Lung (tissue), 12 donors: ENCODE measurements around the gene COL25A1. TPM values are rescaled to one million over a fixed set of nuclear protein-coding genes. Genes with fewer than 3 reads are reported as not detected.

ENCODE experiments used
- ATAC-seq: fragments of 200-7000 bp; cut with Tn5 transposase; one replicate; pipeline ENCODE4 v1.9.1; 2020; ENCODE audit warnings: moderate number of reproducible peaks; ENCODE audit not compliant: insufficient read depth, low FRiP score
- DNase-seq, 3 donors: peaks; one replicate each; pipeline ENCODE4 v3.0.0-alpha.2; 2013 to 2017
- H3K27ac ChIP-seq, 2 donors: one replicate each; pipeline ENCODE4 v1.5.1; 2013; ENCODE audit warnings: mild to moderate bottlenecking in 2 of 2, moderate library complexity in 2 of 2, control low read depth in 1 of 2, inconsistent platforms in 1 of 2, low read depth in 1 of 2, low read length in 1 of 2
- H3K27me3 ChIP-seq, 3 donors: one replicate each; pipeline ENCODE4 v1.5.1; 2013; ENCODE audit warnings: low read length in 2 of 3; ENCODE audit not compliant: control insufficient read depth in 3 of 3, insufficient read depth in 3 of 3
- H3K36me3 ChIP-seq, 4 donors: one replicate each; pipeline ENCODE4 v1.5.1; 2013; ENCODE audit warnings: low read length in 4 of 4, mild to moderate bottlenecking in 1 of 4, moderate library complexity in 1 of 4; ENCODE audit not compliant: control insufficient read depth in 4 of 4, insufficient read depth in 4 of 4
- H3K4me1 ChIP-seq, 5 donors: one replicate each; pipeline ENCODE4 v1.5.1; 2013; ENCODE audit warnings: low read length in 5 of 5, mild to moderate bottlenecking in 2 of 5, moderate library complexity in 1 of 5; ENCODE audit not compliant: control insufficient read depth in 5 of 5, insufficient read depth in 5 of 5
- H3K4me3 ChIP-seq: one replicate; pipeline ENCODE4 v1.5.1; 2013; ENCODE audit warnings: mild to moderate bottlenecking, control low read depth, moderate library complexity
- H3K9ac ChIP-seq, 2 donors: one replicate each; pipeline ENCODE4 v1.5.1; 2013; ENCODE audit warnings: low read length in 2 of 2, control low read depth in 1 of 2; ENCODE audit not compliant: insufficient read depth in 1 of 2
- H3K9me3 ChIP-seq, 4 donors: one replicate each; pipeline ENCODE4 v1.5.1; 2013; ENCODE audit warnings: low read length in 3 of 4, mild to moderate bottlenecking in 1 of 4, moderate library complexity in 1 of 4; ENCODE audit not compliant: control insufficient read depth in 4 of 4, insufficient read depth in 3 of 4
- CTCF ChIP-seq: IDR thresholded peaks from 2 replicates; pipeline ENCODE4 v1.5.1; 2012; ENCODE audit warnings: mild to moderate bottlenecking; ENCODE audit errors: control extremely low read depth, extremely low read depth
- WGBS, 2 donors: extraction: QIAGEN DNeasy Blood & Tissue Kit; methylation state at CpG; one replicate each; pipeline ENCODE4 v1.1.7; 2013; 5-methylcytosine and 5-hydroxymethylcytosine counted together
- polyA plus RNA-seq, 2 donors: library from polyadenylated mRNA; stranded (reverse); fragments of 200-250 nt; gene quantifications; one replicate each; pipeline ENCODE4 v1.2.1, GENCODE V29; 2013
- total RNA-seq, 2 donors: library from RNA; depleted of rRNA in 1 of 2; stranded (reverse); fragments of >200 nt in 1 of 2; gene quantifications; one replicate each; pipeline ENCODE4 v1.2.1, GENCODE V29; 2014 to 2021
- donor health status: control.
- donor health status: control.
- donor health status: Bipolar disorder and iron deficiency.
- donor health status: healthy.
- donor health status: DM: yes; HTN: yes; CAD: no.

COL25A1 gene
- total and polyA plus RNA-seq, 4 donors, result 0.06 to 3.5 (median 1.8) TPM

DNA sequence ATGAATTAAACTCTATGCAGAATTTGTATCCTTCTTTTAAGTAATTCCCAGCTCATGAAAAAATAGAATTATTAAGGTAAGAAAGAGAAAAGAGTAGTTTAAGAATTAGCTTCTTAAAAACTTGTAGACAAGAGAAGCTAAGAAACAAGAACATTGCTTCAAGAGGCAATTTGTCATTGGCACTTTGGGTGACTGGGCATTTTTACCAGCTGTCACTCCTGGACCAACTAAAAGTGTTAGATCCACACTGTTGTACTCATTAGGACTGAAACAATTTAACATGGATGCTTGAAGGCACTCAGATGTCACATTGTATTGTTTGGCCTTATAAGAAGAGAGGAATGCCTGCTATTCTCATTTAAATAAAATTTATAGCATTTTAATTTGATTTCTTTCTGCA is 7.4 kb downstream of the COL25A1 start:
- DNase-seq, result no peak
- H3K4me3 ChIP-seq, result no peak overlapping the region
- no peak overlapping the region for H3K27ac ChIP-seq
- no peak overlapping the region for H3K9ac ChIP-seq
- H3K9me3 ChIP-seq, result no peaks in the 10 kb centered on the region
- no peaks in the 10 kb centered on the region for H3K36me3 ChIP-seq
- H3K4me1 ChIP-seq, result no peaks in the 10 kb centered on the region
- H3K27me3 ChIP-seq, result peaks cover 0 to 12% (median 12%) of the 10 kb centered on the region in 3 donors
- TF ChIP-seq CTCF, result no peak
- no peak for ATAC-seq

- Histone ChIP-seq H3K4me3 (no peak overlapping the region), H3K4me1 (no peaks in the 10 kb centered on the region), H3K9ac (no peak overlapping the region), H3K9me3 (no peaks in the 10 kb centered on the region), H3K27me3 (peaks cover 0 to 7% (median 7%) of the 10 kb centered on the region in 3 donors), H3K27ac (no peak overlapping the region), H3K36me3 (no peaks in the 10 kb centered on the region)
- no peak for TF ChIP-seq CTCF
- ATAC-seq (no peak), DNase-seq (no peak)
- WGBS, 2 donors, result 80 to 81% methylated on average over 4 of the region's 4 CpGs
Measured at GRCh38 chr4:109294468-109295020, 7.9 kb downstream of the COL25A1 start.

- Histone ChIP-seq H3K4me3 (no peak overlapping the region), H3K27me3 (peaks cover 0 to 1% (median 1%) of the 10 kb centered on the region in 3 donors), H3K9ac (no peak overlapping the region), H3K36me3 (no peaks in the 10 kb centered on the region), H3K9me3 (no peaks in the 10 kb centered on the region), H3K4me1 (no peaks in the 10 kb centered on the region), H3K27ac (no peak overlapping the region)
- no peak for DNase-seq
- no peak for TF ChIP-seq CTCF
- ATAC-seq, result no peak
- WGBS, 2 donors, result 32 to 38% methylated on average over 1 of the region's 1 CpG
Measured at GRCh38 chr4:109294006-109294405, 8.5 kb downstream of the COL25A1 start.

- Histone ChIP-seq H3K9ac (no peak overlapping the region), H3K9me3 (no peaks in the 10 kb centered on the region), H3K4me1 (no peaks in the 10 kb centered on the region), H3K4me3 (no peak overlapping the region), H3K36me3 (no peaks in the 10 kb centered on the region), H3K27me3 (no peaks in the 10 kb centered on the region), H3K27ac (no peak overlapping the region)
- 92 to 95% methylated on average over 2 of the region's 2 CpGs for WGBS, 2 donors
- no peak for ATAC-seq
- no peak for TF ChIP-seq CTCF
- DNase-seq, result no peak
Measured at GRCh38 chr4:109291707-109292238, 10.7 kb downstream of the COL25A1 start.
